ENCODE measurements around the gene ALKBH6.

- TF ChIP-seq GATA3 (IDR thresholded peaks at IDR 0.05; ENCODE audit: low read depth, low read length), result no peak
- no peak for TF ChIP-seq GATA2 (IDR thresholded peaks at IDR 0.05; ENCODE audit: low read depth, low read length)
Observed at GRCh38 chr19:35990771-35991730, 23.0 kb downstream of the ALKBH6 start.

All from SH-SY5Y (cell line).